Pancreas (tissue), 10 donors: ENCODE results near the gene DTNA. TPM values are rescaled to one million over a fixed set of nuclear protein-coding genes. Genes with fewer than 3 reads are reported as not detected.

Source experiments
- ATAC-seq, 4 donors: fragments of 200-7000 bp; cut with Tn5 transposase; one replicate each; pipeline versions ENCODE4 v1.8.0 to v1.9.1; 2020; ENCODE audit warnings: mild to moderate bottlenecking in 4 of 4, moderate library complexity in 4 of 4
- DNase-seq, 6 donors: peaks; one replicate each; pipeline ENCODE4 v3.0.0-alpha.2; 2020
- FAIRE-seq: peaks from 2 replicates; lab custom pipeline; 2012; peaks lifted over from hg19 to GRCh38; lab: Jason Lieb, UNC
- H3K27ac ChIP-seq, 4 donors: fragments of 200-600 bp; sonication (generic); 1 replicate in 3 of 4; 2 replicates in 1 of 4; pipeline versions ENCODE4 v1.5.0 to v1.8.0; 2020
- H3K27me3 ChIP-seq, 4 donors: fragments of 200-600 bp; one replicate each; pipeline ENCODE4 v1.8.0; 2021
- H3K36me3 ChIP-seq, 3 donors: fragments of 200-600 bp; sonication (generic) in 1 of 3; one replicate each; pipeline versions ENCODE4 v1.5.0 to v1.8.0; 2020 to 2021
- H3K4me1 ChIP-seq, 3 donors: fragments of 200-600 bp; one replicate each; pipeline ENCODE4 v1.8.0; 2021
- H3K4me3 ChIP-seq, 4 donors: fragments of 200-600 bp; sonication (generic) in 2 of 4; one replicate each; pipeline versions ENCODE4 v1.5.0 to v1.8.0; 2020 to 2021
- H3K9me3 ChIP-seq, 4 donors: fragments of 200-600 bp; one replicate each; pipeline ENCODE4 v1.8.0; 2021
- CTCF ChIP-seq, 4 donors: fragments of 200-600 bp; sonication (generic) in 3 of 4; IDR thresholded peaks; one replicate each; pipeline versions ENCODE4 v1.5.0 to v1.8.0; 2021; ENCODE audit warnings: antibody characterized with exemption in 4 of 4
- WGBS, 2 donors: extraction: QIAGEN DNeasy Blood & Tissue Kit; methylation state at CpG; one replicate each; pipeline ENCODE4 v1.1.7; 2013; 5-methylcytosine and 5-hydroxymethylcytosine counted together
- intact Hi-C, 3 donors: fragments of 100-400 bp; cut with DNase I; formaldehyde crosslinking; loops; one replicate each; pipeline versions ENCODE4 v1.11.1 to v1.14.2; 2022
- polyA plus RNA-seq, 2 donors: library from polyadenylated mRNA; stranded (reverse); fragments of 200-250 nt; gene quantifications; one replicate each; pipeline ENCODE4 v1.2.3, GENCODE V29; 2013
- total RNA-seq, 6 donors: library from RNA; stranded (reverse); fragmentation: NEBNext Ultra II Directional in 4 of 6; extraction: Animal tissue kit (Norgen Biotek cat#: 25700) in 4 of 6; gene quantifications; one replicate each; pipeline versions ENCODE4 v1.2.1 to v1.2.4, GENCODE V29; 2021 to 2023
- donor health status: healthy with polysubstance abuse.
- donor health status: DM: no; HTN: no; CAD: no; lungs with moderate emphysema.
- donor health status: DM: no; HTN: no; CAD: no.
- donor health status: control.
- donor health status: control.
- donor health status: Bipolar disorder and iron deficiency.
- donor health status: DM: yes; HTN: yes; CAD: no.
- donor health status: DM: no; HTN: no; CAD: no.
- donor health status: DM: no; HTN: no; CAD: no.
- donor health status: DM: yes; HTN: yes; CAD: no.

Gene DTNA
- total and polyA plus RNA-seq, 8 donors, result 15.3 to 37.5 (median 26.4) TPM

- 64 to 69% methylated on average over 1 of the region's 1 CpG for WGBS, 2 donors
- DNase-seq (no peak), ATAC-seq (no peak), FAIRE-seq (no peak)
- Histone ChIP-seq H3K4me1 (peaks cover 0 to 7% (median 0%) of the 10 kb centered on the region in 3 donors), H3K27ac (no peak overlapping the region), H3K9me3 (no peaks in the 10 kb centered on the region), H3K4me3 (no peak overlapping the region), H3K36me3 (no peaks in the 10 kb centered on the region), H3K27me3 (no peaks in the 10 kb centered on the region)
- intact Hi-C loops, result no loop called here
- no peak for TF ChIP-seq CTCF (IDR thresholded peaks at IDR 0.05)
These were observed 224.0 kb downstream of the DTNA start for GRCh38 chr18:34933909-34934661.

DNA sequence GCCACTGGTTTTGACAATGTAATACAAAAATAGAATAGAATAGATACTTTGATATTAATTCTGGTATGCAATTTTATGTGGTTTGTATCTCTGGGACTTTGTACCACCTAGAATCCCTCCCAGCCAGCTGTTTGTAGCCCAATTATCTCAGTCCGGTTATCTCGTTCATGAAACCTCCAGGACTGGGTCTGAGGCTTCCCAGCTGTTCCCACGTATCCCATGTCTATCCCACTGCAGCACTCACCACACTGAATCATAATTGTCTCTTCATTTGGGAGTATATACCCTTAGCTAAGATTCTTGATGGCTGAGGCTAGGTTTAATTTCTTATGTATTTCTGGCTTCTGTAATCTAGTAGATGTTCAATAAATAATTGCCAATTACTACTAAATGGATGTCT lies 226.7 kb downstream of the DTNA start:
- 62 to 74% methylated on average over 3 of the region's 3 CpGs for WGBS, 2 donors
- intact Hi-C loops, result no loop called here
- Histone ChIP-seq H3K4me1 (no peaks in the 10 kb centered on the region), H3K27ac (no peak overlapping the region), H3K36me3 (no peaks in the 10 kb centered on the region), H3K4me3 (no peak overlapping the region), H3K9me3 (no peaks in the 10 kb centered on the region), H3K27me3 (no peaks in the 10 kb centered on the region)
- TF ChIP-seq CTCF (IDR thresholded peaks at IDR 0.05), result no peak
- ATAC-seq, result no peak
- DNase-seq, result no peak
- no peak for FAIRE-seq

DNA sequence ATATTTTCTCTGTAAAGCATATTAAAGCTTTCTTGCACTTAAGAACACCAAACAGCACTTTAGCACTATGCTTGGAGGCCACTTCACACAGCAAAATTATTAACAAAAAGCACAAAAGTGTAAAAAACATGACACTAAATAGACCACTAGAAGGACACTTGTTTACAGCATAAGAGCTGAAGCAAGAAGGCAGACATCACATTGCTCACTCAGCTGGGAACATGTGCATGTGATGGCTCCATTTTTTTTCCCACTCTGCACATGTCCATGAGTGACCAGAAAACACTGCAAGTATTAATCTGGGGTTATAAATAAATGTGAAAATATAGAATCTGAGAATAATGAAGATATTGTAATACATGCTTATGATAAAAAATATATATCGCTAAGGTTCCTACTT lies 228.0 kb downstream of the DTNA start:
- H3K9me3 ChIP-seq, result no peaks in the 10 kb centered on the region
- WGBS, 2 donors, result 94 to 96% methylated on average over 1 of the region's 1 CpG
- no peak for ATAC-seq

More for the DNA sequence above, 228.0 kb downstream of the DTNA start:
- no peaks in the 10 kb centered on the region for H3K27me3 ChIP-seq
- no peaks in the 10 kb centered on the region for H3K4me1 ChIP-seq
- TF ChIP-seq CTCF (IDR thresholded peaks at IDR 0.05), result no peak
- H3K36me3 ChIP-seq, result no peaks in the 10 kb centered on the region
- FAIRE-seq, result no peak
- DNase-seq, result no peak
- H3K4me3 ChIP-seq, result no peak overlapping the region
- intact Hi-C loops, result no loop called here
- no peak overlapping the region for H3K27ac ChIP-seq
